ENCODE results near the gene CTF1.
A peak's percentile ranks its signal among the peaks of the same experiment; 100 is the strongest.

DNA sequence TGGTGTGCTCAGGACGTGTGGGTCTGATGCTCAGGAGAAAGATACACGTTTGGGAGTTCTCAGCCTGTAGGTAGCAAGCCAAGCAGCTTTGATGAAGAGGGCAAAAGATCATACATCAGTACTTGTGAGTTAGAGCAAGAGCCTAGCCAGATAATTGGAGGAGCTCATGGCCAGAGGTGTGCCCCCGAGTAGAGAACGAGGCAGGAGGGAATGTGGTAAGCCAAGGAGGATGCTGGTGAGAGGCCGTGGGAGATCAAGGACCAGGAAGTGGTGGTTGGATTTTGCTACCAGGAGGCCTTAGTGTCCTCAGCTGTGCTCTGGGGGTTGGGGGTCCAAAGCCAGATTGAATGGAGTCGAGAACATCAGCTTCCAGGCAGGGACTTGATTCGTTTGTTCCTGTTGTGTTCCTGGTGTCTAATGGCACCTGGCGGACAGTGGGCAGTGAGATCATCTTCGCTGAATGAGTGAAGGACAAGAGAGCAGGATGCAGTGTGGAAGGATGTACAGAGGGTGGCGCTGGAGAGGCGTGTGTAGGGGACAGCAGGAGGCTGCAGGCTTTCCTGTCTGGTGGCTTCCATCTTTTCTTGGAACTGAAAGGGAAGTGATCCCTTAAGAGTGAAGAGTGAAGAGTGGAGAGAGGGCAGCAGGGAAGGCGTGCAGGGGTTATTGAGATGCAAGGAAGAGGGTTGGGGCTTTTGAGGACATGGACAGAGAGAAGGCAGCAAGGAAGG is 38.6 kb downstream of the CTF1 start:
- TF ChIP-seq POLR2A (IDR thresholded peaks at IDR 0.05; ENCODE audit: low read length) (no peak), ZC3H11A (IDR thresholded peaks at IDR 0.05) (no peak), TP53 (CRISPR knock-in tag; IDR thresholded peaks at IDR 0.05) (no peak), EP300 (IDR thresholded peaks at IDR 0.05) (no peak), NR3C1 (IDR thresholded peaks at IDR 0.05) (no peak), CHD2 (IDR thresholded peaks at IDR 0.05; ENCODE audit: low read length, partially characterized antibody) (no peak), RCOR1 (IDR thresholded peaks at IDR 0.05; ENCODE audit: low read depth, low read length) (no peak), CTCF (IDR thresholded peaks at IDR 0.05) (peak; percentile 40), MYC (IDR thresholded peaks at IDR 0.05; ENCODE audit: borderline replicate concordance, low read length) (no peak), JUN (IDR thresholded peaks at IDR 0.05) (no peak), RFX5 (IDR thresholded peaks at IDR 0.05) (no peak), RNF2 (IDR thresholded peaks at IDR 0.05; ENCODE audit: borderline replicate concordance, low read depth) (no peak)
- TF ChIP-seq, protein P1, sequence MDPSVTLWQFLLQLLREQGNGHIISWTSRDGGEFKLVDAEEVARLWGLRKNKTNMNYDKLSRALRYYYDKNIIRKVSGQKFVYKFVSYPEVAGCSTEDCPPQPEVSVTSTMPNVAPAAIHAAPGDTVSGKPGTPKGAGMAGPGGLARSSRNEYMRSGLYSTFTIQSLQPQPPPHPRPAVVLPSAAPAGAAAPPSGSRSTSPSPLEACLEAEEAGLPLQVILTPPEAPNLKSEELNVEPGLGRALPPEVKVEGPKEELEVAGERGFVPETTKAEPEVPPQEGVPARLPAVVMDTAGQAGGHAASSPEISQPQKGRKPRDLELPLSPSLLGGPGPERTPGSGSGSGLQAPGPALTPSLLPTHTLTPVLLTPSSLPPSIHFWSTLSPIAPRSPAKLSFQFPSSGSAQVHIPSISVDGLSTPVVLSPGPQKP (IDR thresholded peaks at IDR 0.05; ENCODE audit: low read depth, low read length), result no peak
- TF ChIP-seq, protein P2, sequence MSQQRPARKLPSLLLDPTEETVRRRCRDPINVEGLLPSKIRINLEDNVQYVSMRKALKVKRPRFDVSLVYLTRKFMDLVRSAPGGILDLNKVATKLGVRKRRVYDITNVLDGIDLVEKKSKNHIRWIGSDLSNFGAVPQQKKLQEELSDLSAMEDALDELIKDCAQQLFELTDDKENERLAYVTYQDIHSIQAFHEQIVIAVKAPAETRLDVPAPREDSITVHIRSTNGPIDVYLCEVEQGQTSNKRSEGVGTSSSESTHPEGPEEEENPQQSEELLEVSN (IDR thresholded peaks at IDR 0.05; ENCODE audit: borderline replicate concordance, low read depth), result no peak

Measured in A549 (cell line).